PFSK-1 (cell line): ENCODE data around the gene FAM222A.

Experiments used
- FOXP2 ChIP-seq: optimal IDR thresholded peaks from 2 replicates; pipeline ENCODE3; 2011; ENCODE audit warnings: borderline replicate concordance, control low read depth, inconsistent platforms; ENCODE audit not compliant: insufficient read depth; ENCODE audit errors: extremely low read length, extremely low read depth
- POLR2AphosphoS5 ChIP-seq: IDR thresholded peaks from 2 replicates; pipeline ENCODE4 v1.6.1; 2012; ENCODE audit warnings: low read depth, mild to moderate bottlenecking, control low read depth, low read length, moderate library complexity
- SIN3A ChIP-seq: IDR thresholded peaks from 2 replicates; pipeline ENCODE4 v1.6.1; 2012; ENCODE audit warnings: mild to moderate bottlenecking, low read length, moderate library complexity, borderline replicate concordance; ENCODE audit not compliant: insufficient read depth
- TAF1 ChIP-seq: IDR thresholded peaks from 2 replicates; pipeline ENCODE4 v1.6.1; 2012; ENCODE audit warnings: low read length, control low read depth, borderline replicate concordance; ENCODE audit not compliant: insufficient read depth
- TF ChIP-seq, protein P1 (sequence below), 2 experiments: IDR thresholded peaks; 2 replicates each; pipeline versions ENCODE4 v1.6.1 to v1.8.0; 2011 to 2012; ENCODE audit warnings: low read depth in 2 of 2, low read length in 2 of 2, control low read depth in 1 of 2, inconsistent platforms in 1 of 2, mild to moderate bottlenecking in 1 of 2, moderate library complexity in 1 of 2; ENCODE audit not compliant: insufficient read depth in 1 of 2

Gene FAM222A

DNA sequence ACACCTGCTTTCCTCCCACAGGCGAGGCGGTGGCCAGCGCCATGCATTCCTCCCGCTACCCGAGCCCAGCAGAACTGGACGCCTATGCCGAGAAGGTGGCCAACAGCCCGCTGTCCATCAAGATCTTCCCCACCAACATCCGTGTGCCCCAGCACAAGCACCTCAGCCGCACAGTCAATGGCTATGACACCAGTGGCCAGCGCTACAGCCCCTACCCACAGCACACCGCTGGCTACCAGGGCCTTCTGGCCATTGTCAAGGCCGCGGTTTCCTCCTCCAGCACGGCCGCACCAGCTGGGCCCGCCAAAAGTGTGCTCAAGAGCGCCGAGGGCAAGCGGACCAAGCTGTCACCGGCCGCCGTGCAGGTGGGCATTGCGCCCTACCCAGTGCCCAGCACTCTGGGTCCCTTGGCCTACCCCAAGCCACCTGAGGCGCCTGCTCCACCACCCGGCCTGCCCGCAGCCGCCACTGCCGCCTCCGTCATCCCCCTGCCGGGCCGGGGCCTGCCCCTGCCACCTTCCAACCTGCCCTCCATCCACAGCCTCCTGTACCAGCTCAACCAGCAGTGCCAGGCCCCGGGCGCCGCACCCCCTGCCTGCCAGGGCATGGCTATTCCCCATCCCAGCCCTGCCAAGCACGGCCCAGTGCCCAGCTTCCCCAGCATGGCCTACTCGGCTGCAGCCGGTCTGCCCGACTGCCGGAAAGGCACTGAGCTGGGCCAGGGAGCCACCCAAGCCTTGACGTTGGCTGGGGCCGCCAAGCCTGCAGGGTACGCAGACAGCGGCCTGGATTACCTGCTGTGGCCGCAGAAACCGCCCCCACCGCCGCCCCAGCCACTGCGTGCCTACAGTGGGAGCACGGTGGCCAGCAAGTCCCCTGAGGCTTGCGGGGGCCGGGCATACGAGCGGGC lies 54.6 kb downstream of the FAM222A start:
- TF ChIP-seq FOXP2 = no peak
- TF ChIP-seq, protein P1, sequence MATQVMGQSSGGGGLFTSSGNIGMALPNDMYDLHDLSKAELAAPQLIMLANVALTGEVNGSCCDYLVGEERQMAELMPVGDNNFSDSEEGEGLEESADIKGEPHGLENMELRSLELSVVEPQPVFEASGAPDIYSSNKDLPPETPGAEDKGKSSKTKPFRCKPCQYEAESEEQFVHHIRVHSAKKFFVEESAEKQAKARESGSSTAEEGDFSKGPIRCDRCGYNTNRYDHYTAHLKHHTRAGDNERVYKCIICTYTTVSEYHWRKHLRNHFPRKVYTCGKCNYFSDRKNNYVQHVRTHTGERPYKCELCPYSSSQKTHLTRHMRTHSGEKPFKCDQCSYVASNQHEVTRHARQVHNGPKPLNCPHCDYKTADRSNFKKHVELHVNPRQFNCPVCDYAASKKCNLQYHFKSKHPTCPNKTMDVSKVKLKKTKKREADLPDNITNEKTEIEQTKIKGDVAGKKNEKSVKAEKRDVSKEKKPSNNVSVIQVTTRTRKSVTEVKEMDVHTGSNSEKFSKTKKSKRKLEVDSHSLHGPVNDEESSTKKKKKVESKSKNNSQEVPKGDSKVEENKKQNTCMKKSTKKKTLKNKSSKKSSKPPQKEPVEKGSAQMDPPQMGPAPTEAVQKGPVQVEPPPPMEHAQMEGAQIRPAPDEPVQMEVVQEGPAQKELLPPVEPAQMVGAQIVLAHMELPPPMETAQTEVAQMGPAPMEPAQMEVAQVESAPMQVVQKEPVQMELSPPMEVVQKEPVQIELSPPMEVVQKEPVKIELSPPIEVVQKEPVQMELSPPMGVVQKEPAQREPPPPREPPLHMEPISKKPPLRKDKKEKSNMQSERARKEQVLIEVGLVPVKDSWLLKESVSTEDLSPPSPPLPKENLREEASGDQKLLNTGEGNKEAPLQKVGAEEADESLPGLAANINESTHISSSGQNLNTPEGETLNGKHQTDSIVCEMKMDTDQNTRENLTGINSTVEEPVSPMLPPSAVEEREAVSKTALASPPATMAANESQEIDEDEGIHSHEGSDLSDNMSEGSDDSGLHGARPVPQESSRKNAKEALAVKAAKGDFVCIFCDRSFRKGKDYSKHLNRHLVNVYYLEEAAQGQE (IDR thresholded peaks at IDR 0.05; ENCODE audit: insufficient read depth in 1 of 2, low read depth in 2 of 2, low read length in 2 of 2) = no peak
- TF ChIP-seq POLR2AphosphoS5 = no peak
- TF ChIP-seq TAF1 = no peak
- no peak for TF ChIP-seq SIN3A

DNA sequence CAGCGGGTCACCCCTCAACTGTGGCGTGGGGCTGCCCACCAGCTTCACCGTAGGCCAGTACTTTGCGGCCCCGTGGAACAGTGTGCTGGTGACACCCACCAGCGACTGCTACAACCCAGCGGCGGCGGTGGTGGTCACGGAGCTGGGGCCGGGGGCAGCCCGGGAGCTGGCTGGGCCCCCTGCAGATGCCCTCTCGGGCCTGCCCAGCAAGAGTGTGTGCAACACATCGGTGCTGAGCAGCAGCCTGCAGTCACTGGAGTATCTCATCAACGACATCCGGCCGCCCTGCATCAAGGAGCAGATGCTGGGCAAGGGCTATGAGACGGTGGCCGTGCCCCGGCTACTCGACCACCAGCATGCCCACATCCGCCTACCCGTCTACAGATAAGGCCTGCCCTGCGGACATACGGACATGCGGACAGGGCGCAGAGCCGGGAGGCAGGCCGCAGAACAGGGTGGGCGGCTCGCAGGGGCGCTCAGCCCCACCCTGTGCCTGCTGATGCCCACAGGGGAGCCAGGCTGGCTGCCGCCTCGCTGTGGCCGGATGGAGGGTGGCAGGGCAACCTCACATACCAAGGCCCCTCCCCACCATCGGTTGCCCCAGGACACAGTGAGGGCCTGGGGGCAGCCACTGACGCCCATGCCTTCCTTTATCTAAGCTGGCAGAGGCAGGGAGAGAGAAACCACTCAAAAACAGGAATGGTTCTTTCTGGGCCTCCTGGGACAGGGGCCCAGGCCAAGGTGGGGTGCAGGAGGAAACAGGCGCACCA lies 55.5 kb downstream of the FAM222A start:
- TF ChIP-seq POLR2AphosphoS5 (no peak), SIN3A (no peak), TAF1 (no peak), FOXP2 (no peak)
- TF ChIP-seq, protein P1 (IDR thresholded peaks at IDR 0.05; ENCODE audit: insufficient read depth in 1 of 2, low read depth in 2 of 2, low read length in 2 of 2) = no peak

DNA sequence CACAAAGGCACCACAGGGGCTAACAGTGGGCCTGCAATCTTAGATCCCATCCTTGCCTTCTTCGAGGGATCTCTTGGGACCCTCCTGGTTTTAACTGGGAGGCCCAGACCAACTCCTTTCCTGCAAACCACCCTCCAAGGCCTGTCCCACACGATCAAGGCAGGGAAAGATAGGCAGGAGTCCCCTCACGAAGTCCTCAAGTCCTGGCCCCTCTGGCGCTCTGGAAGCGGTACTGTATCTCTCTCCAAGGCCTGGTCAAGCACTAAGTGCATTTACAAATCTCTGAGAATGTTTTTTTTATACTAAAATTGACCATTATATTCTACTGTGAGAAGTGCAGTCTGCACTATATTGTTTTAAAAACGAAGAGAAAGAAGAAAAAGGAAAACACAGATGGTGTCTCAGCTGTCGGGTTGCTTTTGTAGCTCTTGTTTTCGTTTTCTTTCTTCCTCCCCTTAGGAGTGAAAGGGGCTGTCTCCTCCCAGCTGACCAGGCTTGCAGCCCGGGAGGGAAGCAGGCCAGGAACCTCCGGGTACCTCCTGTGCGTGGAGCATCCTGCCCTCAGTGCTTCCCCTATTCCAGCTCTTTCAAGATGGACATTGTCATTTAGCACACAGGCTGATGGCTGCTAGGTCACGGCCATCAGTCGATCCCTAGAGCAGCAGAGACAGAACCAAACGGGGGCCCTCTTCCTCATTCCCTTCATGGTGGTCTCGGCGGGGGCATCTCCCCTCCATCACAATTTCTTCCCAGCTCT lies 56.7 kb downstream of the FAM222A start:
- TF ChIP-seq SIN3A (no peak), POLR2AphosphoS5 (no peak), FOXP2 (no peak), TAF1 (no peak)
- TF ChIP-seq, protein P1 (IDR thresholded peaks at IDR 0.05; ENCODE audit: insufficient read depth in 1 of 2, low read depth in 2 of 2, low read length in 2 of 2) = no peak

DNA sequence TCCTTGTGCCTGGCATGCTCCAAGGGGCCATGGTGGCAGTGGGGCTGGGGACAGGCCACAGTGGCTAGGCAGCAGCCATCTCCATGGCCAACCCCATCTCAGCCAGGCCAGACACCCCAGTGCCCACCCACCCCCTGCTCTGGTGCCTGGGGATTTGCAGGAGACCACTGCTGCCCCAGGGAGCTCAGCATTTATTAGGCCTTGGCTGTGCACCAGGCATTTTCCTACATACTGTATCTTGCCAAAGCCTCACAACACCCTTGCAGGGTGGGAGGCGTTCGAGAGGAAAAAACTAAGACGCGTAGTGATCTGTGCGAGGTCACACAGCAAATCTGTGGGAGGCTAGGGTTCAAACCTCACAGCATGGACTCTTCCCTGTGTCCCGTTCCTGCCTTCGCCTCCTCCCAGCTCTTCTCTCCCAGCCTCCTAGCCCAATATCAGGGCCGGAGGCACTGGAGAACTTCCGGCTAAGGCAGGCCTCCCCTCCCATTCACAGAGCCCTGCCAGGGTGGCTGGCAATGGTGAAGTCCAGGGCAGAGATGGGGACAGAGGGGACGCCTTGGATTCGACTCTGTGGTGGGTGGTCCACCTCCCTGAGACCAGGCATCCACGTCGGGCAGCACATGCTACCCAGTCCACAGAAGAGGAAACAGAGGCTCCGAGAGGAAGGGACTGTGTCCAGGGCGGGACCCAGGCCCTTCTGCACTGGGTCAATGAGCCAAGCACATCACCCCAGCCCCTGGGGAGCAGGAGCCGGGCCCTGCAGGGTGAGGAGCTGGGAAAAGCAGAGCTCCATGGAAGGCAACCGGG lies 57.4 kb downstream of the FAM222A start:
- TF ChIP-seq POLR2AphosphoS5 (no peak), FOXP2 (no peak), SIN3A (no peak), TAF1 (no peak)
- TF ChIP-seq, protein P1 (IDR thresholded peaks at IDR 0.05; ENCODE audit: insufficient read depth in 1 of 2, low read depth in 2 of 2, low read length in 2 of 2) = no peak
